Spinal cord (tissue), 10 donors: ENCODE data around the gene LAMB3. TPM values are rescaled to one million over a fixed set of nuclear protein-coding genes. Genes with fewer than 3 reads are reported as not detected.
A peak's percentile ranks its signal among the peaks of the same experiment; 100 is the strongest.
"Not testable (repeated sequence)": the region's sequence is repeated elsewhere in the genome, so short reads cannot be mapped to it uniquely, and the experiment has no call there.

ENCODE experiments used
- DNase-seq, 6 donors: peaks; one replicate each; pipeline versions ENCODE4 v3.0.0 to v3.0.0-alpha.2; 2013 to 2015; ENCODE audit warnings: low spot score in 6 of 6, low read depth in 4 of 6
- H3K27ac ChIP-seq: one replicate; pipeline ENCODE4 v1.5.1; 2013; ENCODE audit warnings: low read depth, low read length, control low read depth
- H3K27me3 ChIP-seq: one replicate; pipeline ENCODE4 v1.6.1; 2013; ENCODE audit warnings: low read length; ENCODE audit not compliant: control insufficient read depth, insufficient read depth
- H3K36me3 ChIP-seq: one replicate; pipeline ENCODE4 v1.6.1; 2013; ENCODE audit warnings: low read length; ENCODE audit not compliant: control insufficient read depth, insufficient read depth
- H3K4me1 ChIP-seq: one replicate; pipeline ENCODE4 v1.6.1; 2013; ENCODE audit warnings: low read length; ENCODE audit not compliant: control insufficient read depth, insufficient read depth
- H3K4me3 ChIP-seq: one replicate; pipeline ENCODE4 v1.5.1; 2013; ENCODE audit warnings: low read depth, low read length, control low read depth
- H3K9me3 ChIP-seq: one replicate; pipeline ENCODE4 v1.6.1; 2013; ENCODE audit warnings: low read length; ENCODE audit not compliant: control insufficient read depth, insufficient read depth
- WGBS: methylation state at CpG from one replicate; pipeline ENCODE4 v1.1.5; 2013; ENCODE audit warnings: missing lambda C conversion rate; ENCODE audit not compliant: insufficient coverage; 5-methylcytosine and 5-hydroxymethylcytosine counted together
- long read RNA-seq, 4 donors: transcript quantifications; one replicate each; lab custom pipeline, GENCODE V29; 2026
- polyA plus RNA-seq, 2 donors: library from polyadenylated mRNA; unstranded; fragments of 120-200 nt; gene quantifications; one replicate each; pipeline ENCODE4 v1.2.1, GENCODE V29; 2013; ENCODE audit not compliant: insufficient read length in 2 of 2
- total RNA-seq, 2 donors: library from RNA; depleted of rRNA in 1 of 2; stranded (reverse); fragments of 120-200 nt in 1 of 2; fragments of >200 nt in 1 of 2; gene quantifications; one replicate each; pipeline versions ENCODE4 v1.2.3 to v1.2.4, GENCODE V29; 2013 to 2014
- donor health status: healthy.

Gene LAMB3
- total RNA-seq (1 to 10 TPM in 1 of 2 donors, under 1 TPM in 1; 0.89 to 1.3 TPM), polyA plus RNA-seq (1 to 10 TPM; 4.1 to 6.0 TPM)
- long read RNA-seq, donor 1: 0 reads
- long read RNA-seq, donor 2: 0 reads
- long read RNA-seq, donor 3: 0 reads
- long read RNA-seq, donor 4, full-length matches to known transcripts: 2 of 30 reads
- long read RNA-seq, donor 4, partial matches to known transcripts: 28 of 30 reads
- long read RNA-seq, donor 4, other reads (novel, unspliced or antisense): 0 of 30 reads

DNA sequence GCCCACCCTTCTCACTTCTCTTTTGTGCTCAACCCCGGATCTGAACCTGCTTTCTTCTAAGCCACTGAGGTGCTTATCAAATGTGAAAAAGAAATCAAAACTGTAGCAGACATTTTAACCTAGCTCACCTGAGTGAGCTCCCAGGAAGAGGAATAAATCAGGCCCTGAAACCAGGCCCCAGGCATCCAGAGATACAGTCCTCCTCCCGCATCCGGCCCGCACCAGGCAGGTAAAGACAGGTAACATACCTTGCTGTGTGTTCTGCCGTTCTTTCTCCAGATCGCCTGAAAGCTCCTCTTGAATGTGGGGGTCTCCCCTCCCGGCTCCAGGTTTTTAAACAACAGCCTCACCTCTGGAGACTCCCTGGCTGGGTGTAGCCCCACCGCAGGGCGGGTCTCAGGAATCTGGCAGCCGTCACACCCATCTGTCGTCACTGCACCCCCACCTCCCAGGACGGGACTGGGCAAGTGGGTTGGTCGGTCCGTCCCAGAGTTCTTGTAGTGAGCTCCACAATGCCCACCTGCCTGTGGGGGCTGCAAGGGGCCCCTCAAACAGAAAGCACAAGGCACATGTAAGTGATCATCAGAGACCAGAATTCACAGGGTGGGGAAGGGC, at the start of gene LAMB3:
Gene LAMB3 (minus strand): TSS at position 305 of the 615 bp plus-strand sequence. CDS start 1,481 bp downstream, outside the sequence.
- peaks cover under 1% of the 10 kb centered on the region for H3K27me3 ChIP-seq
- DNase-seq: no peak
- peaks cover 17% of the 10 kb centered on the region for H3K4me1 ChIP-seq
- no peaks in the 10 kb centered on the region for H3K36me3 ChIP-seq
- WGBS: 77% methylated on average over 14 of the region's 14 CpGs
- H3K9me3 ChIP-seq: no peaks in the 10 kb centered on the region
- H3K4me3 ChIP-seq: no peak within 1 kb of the TSS
- H3K27ac ChIP-seq: no peak within 1 kb of the TSS

DNA sequence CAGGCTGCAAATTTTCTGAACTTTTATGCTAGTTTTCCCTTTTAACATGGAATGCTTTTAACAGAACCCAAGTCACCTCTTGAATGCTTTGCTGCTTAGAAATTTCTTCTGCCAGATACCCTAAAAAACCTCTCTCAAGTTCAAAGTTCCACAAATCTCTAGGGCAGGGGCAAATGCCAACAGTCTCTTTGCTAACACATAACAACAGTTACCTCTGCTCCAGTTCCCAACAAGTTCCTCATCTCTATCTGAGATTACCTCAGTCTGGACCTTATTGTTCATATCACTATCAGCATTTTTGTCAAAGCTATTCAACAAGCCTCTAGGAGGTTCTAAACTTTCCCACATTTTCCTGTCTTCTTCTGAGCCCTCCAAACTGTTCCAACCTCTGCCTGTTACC, 48.5 kb upstream of the LAMB3 start:
- not testable (repeated sequence) for H3K9me3 ChIP-seq, H3K27me3 ChIP-seq, H3K4me1 ChIP-seq, H3K4me3 ChIP-seq, H3K27ac ChIP-seq, DNase-seq, H3K36me3 ChIP-seq

DNA sequence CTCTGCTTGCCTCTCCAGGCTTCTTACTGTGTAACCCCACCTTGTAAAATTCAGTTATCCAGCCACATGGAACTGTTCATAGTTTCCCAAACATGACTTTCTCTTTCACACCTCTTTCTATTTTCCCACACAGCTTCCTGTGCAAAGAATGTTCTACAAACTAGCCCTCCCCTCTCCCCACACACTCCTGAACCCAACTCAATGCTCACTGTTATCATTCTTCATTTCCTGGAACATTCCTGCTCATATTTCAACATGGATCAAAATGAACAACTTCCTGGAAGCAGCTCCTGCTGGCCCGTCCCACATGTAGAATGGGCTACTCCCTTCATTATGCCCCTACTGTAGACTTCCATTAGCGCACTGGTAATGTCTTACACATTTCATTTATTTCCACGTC, 44.9 kb upstream of the LAMB3 start:
- H3K36me3 ChIP-seq: no peaks in the 10 kb centered on the region

DNA sequence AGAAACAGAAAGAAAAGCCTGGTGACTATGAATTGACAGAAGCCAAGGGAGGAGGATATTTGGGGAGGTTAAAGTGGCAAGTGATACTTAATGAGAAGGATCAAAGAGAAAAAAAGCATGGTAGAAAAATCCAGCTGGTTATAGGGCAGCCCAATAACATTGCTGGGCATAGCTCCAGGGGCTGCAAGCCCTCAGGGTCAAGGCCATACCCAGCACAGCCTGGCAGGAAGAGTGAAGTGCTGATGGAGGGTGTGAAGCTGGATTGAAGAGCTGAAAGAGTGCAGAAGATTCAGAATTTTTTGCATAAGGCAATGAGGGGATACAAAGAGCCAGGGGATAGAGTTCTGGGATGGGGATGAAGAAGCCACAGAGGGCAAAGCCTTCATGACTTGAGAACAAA, 44.4 kb upstream of the LAMB3 start:
- no peaks in the 10 kb centered on the region for H3K36me3 ChIP-seq
- no peak overlapping the region for H3K4me3 ChIP-seq
- no peaks in the 10 kb centered on the region for H3K9me3 ChIP-seq
- no peak for DNase-seq
- no peak overlapping the region for H3K27ac ChIP-seq
- peaks cover 7% of the 10 kb centered on the region for H3K27me3 ChIP-seq
- no peaks in the 10 kb centered on the region for H3K4me1 ChIP-seq

More for the DNA sequence above, 44.9 kb upstream of the LAMB3 start:
- Histone ChIP-seq H3K27ac (no peak overlapping the region), H3K9me3 (no peaks in the 10 kb centered on the region), H3K4me3 (no peak overlapping the region), H3K4me1 (no peaks in the 10 kb centered on the region), H3K27me3 (peaks cover 7% of the 10 kb centered on the region)
- 100% methylated on average over 1 of the region's 3 CpGs for WGBS
- DNase-seq: no peak

DNA sequence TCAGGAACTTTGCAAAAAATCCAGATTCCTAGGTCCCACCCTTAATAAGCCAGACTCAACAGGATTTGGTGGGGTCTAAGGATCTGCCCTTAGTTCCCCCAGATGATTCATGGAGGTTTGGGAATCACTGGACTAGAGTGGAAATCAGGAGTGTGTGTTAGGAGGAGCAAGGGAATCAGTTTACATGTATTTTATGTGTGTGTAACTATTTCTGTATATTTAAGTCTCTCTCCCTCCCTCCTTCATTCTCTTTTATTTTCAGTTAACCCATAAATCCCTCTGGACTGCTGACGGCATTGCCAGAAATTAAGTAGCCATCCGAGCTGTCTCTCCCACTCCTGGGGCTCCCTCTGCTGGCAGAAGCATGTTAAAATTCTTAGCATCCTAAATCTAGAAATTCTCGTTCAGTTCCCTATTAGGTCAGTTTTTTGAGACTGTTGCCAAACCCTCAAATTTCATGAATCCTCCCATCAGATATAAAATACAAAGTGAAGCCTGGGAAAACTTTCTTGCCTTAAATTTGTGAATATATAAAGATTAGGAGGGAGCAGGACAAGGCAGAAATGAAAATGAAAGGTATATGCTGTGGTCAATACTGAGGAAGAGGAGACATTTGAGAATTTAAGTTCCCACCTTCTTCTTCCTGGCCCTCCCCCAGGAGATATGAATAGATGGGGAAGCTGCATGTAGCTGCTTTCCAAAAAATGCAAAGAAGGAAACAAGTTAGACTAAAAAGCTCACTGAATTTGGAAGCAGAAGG, 40.7 kb upstream of the LAMB3 start:
- Histone ChIP-seq H3K4me3 (no peak overlapping the region), H3K4me1 (no peaks in the 10 kb centered on the region), H3K9me3 (no peaks in the 10 kb centered on the region), H3K27ac (no peak overlapping the region), H3K36me3 (no peaks in the 10 kb centered on the region), H3K27me3 (peaks cover 7% of the 10 kb centered on the region)
- DNase-seq: peak in 5 of 6 donors; percentile 63 to 95 (median 81)
- WGBS: 0% methylated on average over 2 of the region's 3 CpGs

DNA sequence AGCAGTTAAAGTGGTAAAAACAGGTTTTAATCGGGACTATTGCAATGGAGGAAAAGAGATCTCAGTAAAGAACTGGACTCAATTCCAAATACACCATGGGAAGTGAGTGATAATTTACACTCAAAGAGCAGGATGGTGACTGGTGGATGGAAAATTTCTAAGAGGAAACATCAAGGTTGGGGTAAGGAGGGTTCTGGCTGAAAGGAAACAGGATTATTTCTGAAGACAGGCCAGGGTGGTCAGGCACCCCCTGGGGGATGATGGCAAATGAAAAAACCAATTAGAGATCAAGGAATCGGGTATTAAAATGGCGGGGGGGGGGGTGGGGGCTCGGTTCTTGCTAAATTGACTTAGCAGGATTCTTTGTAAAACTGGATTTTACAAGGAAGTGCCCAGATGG, 40.1 kb upstream of the LAMB3 start:
- H3K36me3 ChIP-seq: no peaks in the 10 kb centered on the region

DNA sequence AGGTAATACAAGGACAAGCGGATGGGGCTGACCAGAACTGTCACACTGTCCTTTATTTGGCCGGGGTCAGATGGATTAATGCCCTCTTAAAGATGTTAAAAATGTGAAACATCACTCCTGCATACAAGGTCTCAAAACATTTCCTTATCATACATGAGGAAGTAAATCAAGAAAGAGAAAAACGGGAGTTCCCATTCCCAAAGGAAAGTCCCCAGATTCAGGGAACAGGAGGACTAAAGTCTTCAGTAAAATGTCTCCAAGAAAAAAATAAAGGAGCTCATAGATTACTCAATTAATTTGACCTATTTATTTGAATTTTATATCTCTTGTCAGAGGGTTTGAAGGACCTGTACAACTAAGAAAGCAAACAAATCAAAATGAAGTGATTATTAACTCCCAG, 39.0 kb upstream of the LAMB3 start:
- Histone ChIP-seq H3K36me3 (no peaks in the 10 kb centered on the region), H3K4me1 (no peaks in the 10 kb centered on the region), H3K9me3 (no peaks in the 10 kb centered on the region), H3K27me3 (peaks cover 7% of the 10 kb centered on the region), H3K4me3 (no peak overlapping the region), H3K27ac (no peak overlapping the region)
- WGBS: no CpG with 5 or more reads among the region's 3 CpGs
- no peak for DNase-seq

More for the DNA sequence above, 40.1 kb upstream of the LAMB3 start:
- no peaks in the 10 kb centered on the region for H3K4me1 ChIP-seq
- H3K9me3 ChIP-seq: no peaks in the 10 kb centered on the region
- no peak overlapping the region for H3K4me3 ChIP-seq
- H3K27ac ChIP-seq: no peak overlapping the region
- peaks cover 7% of the 10 kb centered on the region for H3K27me3 ChIP-seq
- WGBS: 61% methylated on average over 3 of the region's 4 CpGs
- DNase-seq: no peak

DNA sequence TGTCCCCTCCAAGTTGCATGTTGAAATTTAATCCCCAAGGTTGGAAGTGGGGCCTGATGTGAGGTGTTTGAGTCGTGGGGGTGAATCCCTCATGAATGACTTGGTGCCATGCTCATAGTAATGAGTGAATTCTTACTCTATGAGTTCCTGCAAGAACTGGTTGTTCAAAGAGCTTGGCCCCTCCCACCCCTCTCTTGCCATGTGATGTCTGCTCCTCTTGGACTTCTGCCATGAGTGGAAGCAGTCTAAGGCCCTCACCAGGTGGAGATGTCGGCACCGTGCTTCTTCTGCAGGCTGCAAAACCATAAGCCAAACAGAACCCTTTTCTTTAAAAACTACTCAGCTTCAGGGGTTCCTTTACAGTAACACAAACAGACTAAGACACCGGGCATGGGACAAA, 37.3 kb upstream of the LAMB3 start:
- Histone ChIP-seq H3K4me3 (no peak overlapping the region), H3K9me3 (no peaks in the 10 kb centered on the region)
- WGBS: 90% methylated on average over 1 of the region's 4 CpGs

DNA sequence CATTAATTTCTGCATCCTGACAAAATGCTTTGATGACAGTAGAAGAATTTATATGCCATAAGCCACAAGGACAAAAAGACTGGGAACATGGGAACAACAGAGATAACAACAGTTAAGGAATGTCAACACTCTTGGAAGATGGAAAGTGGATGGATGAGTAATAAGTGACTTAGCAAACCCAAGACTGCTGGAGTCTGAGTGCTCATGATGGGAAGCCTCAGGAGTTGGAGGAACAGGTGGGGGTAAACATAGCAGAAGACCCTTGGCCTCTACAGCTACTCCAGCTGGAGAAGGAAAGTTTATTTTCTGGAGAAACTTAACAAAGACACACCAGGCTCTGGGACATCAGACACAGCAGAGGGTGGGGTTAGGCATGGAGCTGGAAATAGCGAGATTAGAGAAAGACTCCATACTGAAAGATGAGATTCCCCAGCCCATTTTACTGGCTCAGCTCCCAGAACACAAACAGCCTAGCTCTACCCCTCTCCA, 36.6 kb upstream of the LAMB3 start:
- Histone ChIP-seq H3K9me3 (no peaks in the 10 kb centered on the region), H3K4me1 (peaks cover 5% of the 10 kb centered on the region), H3K36me3 (no peaks in the 10 kb centered on the region), H3K4me3 (no peak overlapping the region), H3K27me3 (peaks cover under 1% of the 10 kb centered on the region), H3K27ac (no peak overlapping the region)
- WGBS: 86% methylated on average over 1 of the region's 1 CpG
- peak in 1 of 6 donors; percentile 22 for DNase-seq

More for the DNA sequence above, 37.3 kb upstream of the LAMB3 start:
- no peak for DNase-seq
- Histone ChIP-seq H3K36me3 (no peaks in the 10 kb centered on the region), H3K27ac (no peak overlapping the region), H3K27me3 (peaks cover 7% of the 10 kb centered on the region), H3K4me1 (peaks cover 5% of the 10 kb centered on the region)
